HS-5 (cell line): ENCODE measurements around the gene TSPO.

ENCODE experiments used
- DNase-seq: peaks from one replicate; pipeline ENCODE4 v3.0.0-alpha.2; 2012; ENCODE audit warnings: low read depth

The TSPO gene

GRCh38 chr22:43202326-43202725, 51.0 kb downstream of the TSPO start:
- DNase-seq = no peak

GRCh38 chr22:43202756-43203410, 51.5 kb downstream of the TSPO start:
- DNase-seq = no peak

DNA sequence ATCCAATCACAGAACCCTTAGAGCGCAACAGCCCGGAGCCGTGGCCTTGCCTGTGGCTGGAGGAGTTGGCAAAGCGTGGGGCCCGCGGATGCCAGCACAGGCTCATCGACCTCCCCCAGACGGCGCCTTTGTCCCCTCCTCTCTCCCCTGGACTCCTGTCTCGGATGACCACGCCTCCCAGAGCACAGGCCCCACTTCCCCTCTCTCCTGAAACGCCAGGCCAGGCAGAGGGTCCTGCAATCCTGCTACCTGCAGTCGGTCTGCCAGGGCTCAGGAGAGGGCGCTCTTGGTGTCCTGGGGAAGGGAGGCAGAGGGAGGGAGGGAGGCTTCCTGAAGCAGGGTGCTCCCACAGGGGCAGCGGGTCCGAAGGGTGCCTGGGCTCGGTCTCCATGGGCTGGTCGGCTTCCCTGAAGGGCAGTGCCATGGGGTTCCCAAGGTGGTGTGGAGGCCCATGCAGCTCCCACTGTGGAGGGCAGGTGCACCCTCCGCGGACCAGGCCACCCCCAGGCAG, 52.2 kb downstream of the TSPO start:
- no peak for DNase-seq

GRCh38 chr22:43205261-43205691, 53.9 kb downstream of the TSPO start:
- no peak for DNase-seq

- no peak for DNase-seq
Observed at GRCh38 chr22:43205748-43206508, 54.6 kb downstream of the TSPO start.

DNA sequence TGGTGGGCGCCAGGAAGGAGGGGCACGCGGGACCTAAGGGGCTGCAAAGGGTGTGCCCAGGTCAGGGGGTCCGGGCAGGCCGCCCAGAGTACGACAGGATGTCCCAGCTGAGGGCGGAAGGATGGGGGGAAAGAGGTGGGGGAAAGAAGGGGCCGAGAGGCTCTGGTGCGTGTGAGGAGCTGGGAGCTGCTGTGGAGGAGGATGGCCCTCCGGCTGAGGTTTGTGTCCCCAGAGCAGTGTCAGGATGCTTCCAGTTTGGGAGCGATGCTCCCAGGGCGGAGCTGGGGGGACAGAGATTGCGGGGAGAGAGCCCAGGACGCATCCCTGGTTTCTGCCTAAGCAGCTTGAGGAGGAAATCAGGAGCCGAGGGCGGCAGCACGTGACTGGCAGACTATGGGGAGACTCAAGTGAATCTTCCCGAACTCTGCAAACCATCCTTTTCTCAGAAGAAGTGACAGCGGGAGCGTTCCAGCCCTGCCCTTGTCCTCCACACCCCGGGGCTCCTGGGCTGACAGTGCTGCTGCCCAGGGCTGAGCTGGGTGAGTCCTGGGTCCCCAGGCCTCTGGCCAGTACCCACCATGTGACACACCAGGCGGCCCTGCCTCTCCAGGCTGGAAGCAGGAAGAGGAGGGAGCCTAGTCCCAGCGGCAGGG, 55.3 kb downstream of the TSPO start:
- DNase-seq = no peak

- DNase-seq = no peak
Observed at GRCh38 chr22:43207386-43207785, 56.0 kb downstream of the TSPO start.

- no peak for DNase-seq
Observed at GRCh38 chr22:43207849-43208702, 56.7 kb downstream of the TSPO start.

DNA sequence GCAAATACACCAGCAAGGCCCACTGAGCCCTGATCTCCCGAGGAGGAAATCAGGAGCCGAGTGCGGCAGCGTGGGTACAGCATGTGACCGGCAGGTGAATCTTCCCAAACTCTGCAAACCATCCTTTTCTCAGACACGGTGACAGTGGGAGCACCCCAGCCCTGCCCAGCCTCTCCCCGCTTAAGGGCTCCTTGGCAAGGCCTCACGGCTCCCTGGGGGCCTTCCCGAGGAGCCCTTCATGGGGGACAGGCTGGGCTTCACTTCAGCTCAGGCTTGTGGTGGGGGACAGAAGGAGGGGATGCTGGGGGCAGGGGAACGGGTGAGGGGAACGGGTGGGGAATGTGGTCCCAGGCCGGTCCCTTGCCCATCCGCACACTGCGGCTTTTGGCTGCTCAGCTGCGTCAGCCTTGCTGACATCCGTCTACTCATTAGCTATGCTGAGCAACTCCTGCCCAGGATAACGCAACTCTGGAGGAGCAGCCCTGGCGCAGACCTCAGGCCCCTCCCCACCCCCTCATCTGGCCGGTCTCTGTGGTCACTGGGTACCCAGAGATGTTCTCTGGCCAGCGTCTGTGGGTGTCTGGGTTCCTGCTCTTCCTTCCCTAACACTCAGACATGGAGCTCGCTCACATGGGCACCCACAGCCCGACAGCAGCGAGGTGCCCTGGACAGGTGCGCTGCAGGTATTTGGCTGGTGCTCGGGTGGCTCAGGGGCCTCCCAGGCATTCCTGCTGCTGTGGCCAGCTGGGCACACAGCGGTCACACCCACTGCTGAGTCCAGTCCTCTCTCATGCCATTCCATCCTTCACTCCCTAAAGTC, 57.6 kb downstream of the TSPO start:
- DNase-seq = no peak

- no peak for DNase-seq
Observed at GRCh38 chr22:43209523-43209890, 58.1 kb downstream of the TSPO start.

DNA sequence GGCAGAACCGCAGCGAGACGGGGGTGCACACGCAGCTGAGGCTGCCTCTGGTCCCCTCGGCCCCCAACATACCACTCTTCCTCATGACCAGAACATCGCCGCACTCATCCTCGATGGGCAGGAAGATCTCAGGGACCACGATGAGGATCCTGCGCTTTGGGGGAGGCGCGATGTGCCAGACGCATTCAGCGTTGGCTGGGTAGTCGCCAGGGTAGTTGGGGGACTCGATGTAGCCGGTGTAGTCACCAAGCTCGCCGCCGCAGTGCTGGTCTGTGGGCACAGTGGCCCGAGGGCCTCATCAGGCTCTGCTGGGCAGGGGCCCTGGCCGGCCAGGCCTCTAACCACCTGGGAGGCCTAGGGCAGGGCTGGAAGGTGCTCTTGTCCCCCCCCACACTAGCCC, 58.6 kb downstream of the TSPO start:
- no peak for DNase-seq

DNA sequence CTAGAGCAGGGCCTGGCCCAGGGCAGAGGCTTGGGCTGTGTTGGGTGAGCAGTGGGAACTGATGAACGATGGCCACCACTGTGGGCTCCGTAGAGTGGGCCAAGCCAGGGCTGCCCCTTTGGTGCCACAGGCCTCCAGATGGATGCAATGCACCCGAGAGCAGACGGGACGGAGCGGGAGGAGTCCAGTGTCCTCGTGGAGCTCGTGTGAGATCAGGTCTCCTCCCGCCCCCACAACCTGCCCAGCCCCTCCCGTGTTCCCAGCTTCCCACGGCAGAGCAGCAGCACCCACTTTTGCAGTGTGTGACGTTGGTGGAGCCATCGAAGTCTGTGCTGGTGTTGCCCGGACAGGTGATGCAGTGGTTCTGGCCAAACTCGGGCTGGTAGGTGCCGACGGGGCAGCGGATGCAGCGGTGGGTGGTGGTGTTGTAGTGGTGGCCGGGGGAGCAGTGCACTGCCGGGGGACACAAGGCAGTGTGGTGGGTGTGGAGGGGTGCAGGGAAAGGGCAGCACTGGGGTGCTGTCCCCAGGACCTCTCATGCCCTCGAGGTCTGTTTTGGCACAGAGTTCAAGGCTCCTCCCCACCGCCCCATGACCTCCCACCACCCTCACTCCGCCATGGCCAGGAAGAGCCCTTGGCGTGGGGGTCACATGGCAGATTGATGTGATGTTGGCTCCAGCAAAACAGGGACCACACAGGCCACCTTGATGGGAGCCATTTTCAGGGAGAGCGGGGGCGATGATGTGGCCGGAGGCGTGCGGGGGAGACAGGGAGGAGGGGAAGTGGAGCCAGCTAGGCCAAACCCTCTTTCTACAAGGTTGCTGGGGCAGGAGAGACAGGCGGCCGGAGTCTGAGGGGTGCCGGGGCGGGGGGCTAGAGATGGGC, 59.5 kb downstream of the TSPO start:
- DNase-seq = no peak

DNA sequence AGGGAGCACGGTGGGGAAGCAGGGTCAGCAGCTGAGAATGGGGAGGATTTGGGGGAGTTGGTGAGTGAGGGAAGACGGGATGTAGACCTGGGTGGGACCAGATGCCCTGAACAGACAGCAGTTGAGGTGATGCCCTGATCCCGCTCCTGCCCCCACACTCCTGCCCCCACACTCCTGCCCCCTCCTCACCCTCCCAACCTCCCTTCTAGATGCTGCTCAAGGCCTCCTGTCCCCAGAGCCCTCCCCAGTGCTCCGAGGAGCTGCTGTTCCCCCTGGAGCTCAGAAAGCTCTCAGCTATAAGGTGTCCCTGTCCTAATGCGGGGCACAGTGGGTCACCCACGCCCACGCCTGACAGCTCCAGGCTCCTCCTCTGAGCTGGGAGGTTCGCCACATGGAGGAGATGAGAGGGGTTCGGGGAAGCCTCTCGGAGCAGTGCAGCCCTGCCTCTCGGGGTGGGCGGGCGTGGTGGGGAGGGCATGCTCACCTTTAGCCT, 60.6 kb downstream of the TSPO start:
- DNase-seq = no peak

DNA sequence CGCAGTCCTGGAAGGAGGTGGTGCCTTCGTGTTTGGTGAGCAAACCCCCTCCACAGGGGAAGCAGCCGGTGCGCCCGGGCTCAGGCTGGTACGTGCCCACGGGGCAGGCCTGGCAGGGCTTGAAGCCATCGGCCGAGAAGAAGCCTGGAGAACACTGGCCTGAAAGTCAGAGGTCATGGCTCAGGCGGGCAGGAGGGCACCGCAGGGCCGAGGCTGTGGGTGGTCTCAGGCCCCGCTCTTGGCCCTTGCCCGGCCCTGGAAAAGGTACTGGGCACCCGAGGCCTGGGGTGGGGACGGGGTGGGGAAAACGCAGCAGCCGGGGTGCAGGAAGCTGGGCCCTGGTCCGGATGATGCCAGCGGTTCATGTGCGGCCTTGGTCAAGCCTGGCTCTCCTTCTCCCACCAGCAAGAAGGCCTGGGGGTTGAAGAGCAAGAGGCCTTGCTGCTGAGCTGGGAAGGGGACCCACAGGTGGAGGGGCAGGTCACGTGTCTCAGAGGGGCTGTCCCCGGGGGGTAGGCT, 61.1 kb downstream of the TSPO start:
- no peak for DNase-seq
